ENCODE data around the gene TMTC1. TPM values are rescaled to one million over a fixed set of nuclear protein-coding genes. Genes with fewer than 3 reads are reported as not detected.

Gene TMTC1
- polyA plus RNA-seq, 1 donor (not counting 4 experiments of a cell fraction or from before 2014, with no cell fraction given) = 3.7 TPM

DNA sequence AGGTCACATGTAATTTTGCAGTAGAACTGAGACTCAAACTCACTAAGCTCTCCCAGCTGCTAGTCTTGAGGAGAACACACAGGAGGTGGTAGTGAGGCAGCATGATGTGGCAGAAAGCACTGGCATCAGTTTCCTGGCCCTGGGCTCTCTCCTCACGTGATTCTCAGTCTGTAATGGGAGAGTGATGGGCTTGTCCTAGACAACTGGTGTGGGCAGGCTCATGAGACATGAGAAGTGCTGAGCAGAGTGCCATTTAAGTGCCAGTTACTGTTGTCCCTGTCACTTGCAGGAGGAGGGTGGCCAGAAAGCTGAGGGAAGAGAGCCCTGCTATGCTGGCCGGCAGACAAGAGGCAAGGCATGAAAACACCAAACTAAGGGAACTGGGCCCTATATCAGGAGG is 237.7 kb downstream of the TMTC1 start:
- no peak overlapping the region for H3K9ac ChIP-seq (ENCODE audit: control insufficient read depth, extremely low read depth, insufficient read depth, low read length)
- H2AFZ ChIP-seq (ENCODE audit: control insufficient read depth, low read length) = no peak overlapping the region
- DNase-seq (ENCODE audit: low read depth, low spot score) (no peak), FAIRE-seq (no peak)
- H3K9me3 ChIP-seq (ENCODE audit: control insufficient read depth, low read depth, low read length) = no peaks in the 10 kb centered on the region
- dilution Hi-C loops (cut with MboI; ENCODE audit: extremely low pct_ligation_motif_present, low sequenced_read_pairs) = no loop called here
- H4K20me1 ChIP-seq (ENCODE audit: control insufficient read depth, extremely low read depth, insufficient read depth, low read length) = no peaks in the 10 kb centered on the region
- no peak for TF ChIP-seq EZH2 (IDR thresholded peaks at IDR 0.05; ENCODE audit: low read length)
- TF ChIP-seq, protein P1, sequence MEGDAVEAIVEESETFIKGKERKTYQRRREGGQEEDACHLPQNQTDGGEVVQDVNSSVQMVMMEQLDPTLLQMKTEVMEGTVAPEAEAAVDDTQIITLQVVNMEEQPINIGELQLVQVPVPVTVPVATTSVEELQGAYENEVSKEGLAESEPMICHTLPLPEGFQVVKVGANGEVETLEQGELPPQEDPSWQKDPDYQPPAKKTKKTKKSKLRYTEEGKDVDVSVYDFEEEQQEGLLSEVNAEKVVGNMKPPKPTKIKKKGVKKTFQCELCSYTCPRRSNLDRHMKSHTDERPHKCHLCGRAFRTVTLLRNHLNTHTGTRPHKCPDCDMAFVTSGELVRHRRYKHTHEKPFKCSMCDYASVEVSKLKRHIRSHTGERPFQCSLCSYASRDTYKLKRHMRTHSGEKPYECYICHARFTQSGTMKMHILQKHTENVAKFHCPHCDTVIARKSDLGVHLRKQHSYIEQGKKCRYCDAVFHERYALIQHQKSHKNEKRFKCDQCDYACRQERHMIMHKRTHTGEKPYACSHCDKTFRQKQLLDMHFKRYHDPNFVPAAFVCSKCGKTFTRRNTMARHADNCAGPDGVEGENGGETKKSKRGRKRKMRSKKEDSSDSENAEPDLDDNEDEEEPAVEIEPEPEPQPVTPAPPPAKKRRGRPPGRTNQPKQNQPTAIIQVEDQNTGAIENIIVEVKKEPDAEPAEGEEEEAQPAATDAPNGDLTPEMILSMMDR (optimal IDR thresholded peaks at IDR 0.05 in 1 of 3, IDR thresholded peaks at IDR 0.05 in 1 of 3, conservative IDR thresholded peaks at IDR 0.05 in 1 of 3; ENCODE audit: extremely low read depth in 1 of 3, insufficient read depth in 2 of 3, low read length in 3 of 3) = no peak
- H3K79me2 ChIP-seq (ENCODE audit: control insufficient read depth, insufficient read depth, low read length) = no peaks in the 10 kb centered on the region
- H3K36me3 ChIP-seq (ENCODE audit: control insufficient read depth in 2 of 2, extremely low read depth in 1 of 2, insufficient read depth in 2 of 2, low read length in 2 of 2) = no peaks in the 10 kb centered on the region
- H3K4me2 ChIP-seq (ENCODE audit: control insufficient read depth, extremely low read depth, insufficient read depth, low read depth, low read length) = no peak overlapping the region
- no peaks in the 10 kb centered on the region for H3K4me1 ChIP-seq (ENCODE audit: control insufficient read depth, extremely low read depth, insufficient read depth, low read length)
- H3K27me3 ChIP-seq (ENCODE audit: control insufficient read depth, extremely low read depth, insufficient read depth, low read length) = no peaks in the 10 kb centered on the region
- no peaks in the 10 kb centered on the region for H3K9me1 ChIP-seq (ENCODE audit: control insufficient read depth, extremely low read depth, insufficient read depth, low read length)
- H3K4me3 ChIP-seq (ENCODE audit: control insufficient read depth in 2 of 3, extremely low read depth in 1 of 3, insufficient read depth in 2 of 3, low read depth in 1 of 3, low read length in 3 of 3) = no peak overlapping the region
- no peak overlapping the region for H3K27ac ChIP-seq (ENCODE audit: control insufficient read depth, insufficient read depth, low read length)

DNA sequence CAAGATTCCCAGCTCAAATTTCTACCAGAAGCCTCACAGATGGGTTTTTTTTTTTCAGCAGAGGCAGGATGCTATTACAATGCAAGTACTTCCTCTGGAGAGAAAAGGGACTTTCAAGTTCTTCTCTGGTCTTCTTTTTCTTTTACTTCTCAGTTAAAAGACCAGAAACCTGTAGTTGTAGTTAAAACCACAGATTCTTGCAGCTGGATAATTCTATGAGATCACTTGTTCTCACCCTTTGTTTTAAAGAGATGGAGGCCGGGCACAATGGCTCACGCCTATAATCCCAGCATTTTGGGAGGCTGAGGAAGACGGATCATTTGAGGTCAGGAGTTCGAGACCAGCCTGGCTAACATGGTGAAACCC is 238.7 kb downstream of the TMTC1 start:
- H3K27me3 ChIP-seq (ENCODE audit: control insufficient read depth, extremely low read depth, insufficient read depth, low read length) = no peaks in the 10 kb centered on the region
- no peak overlapping the region for H2AFZ ChIP-seq (ENCODE audit: control insufficient read depth, low read length)
- TF ChIP-seq, protein P1 (optimal IDR thresholded peaks at IDR 0.05 in 1 of 3, IDR thresholded peaks at IDR 0.05 in 1 of 3, conservative IDR thresholded peaks at IDR 0.05 in 1 of 3; ENCODE audit: extremely low read depth in 1 of 3, insufficient read depth in 2 of 3, low read length in 3 of 3) = no peak
- no peak for TF ChIP-seq EZH2 (IDR thresholded peaks at IDR 0.05; ENCODE audit: low read length)
- no peaks in the 10 kb centered on the region for H3K9me3 ChIP-seq (ENCODE audit: control insufficient read depth, low read depth, low read length)
- dilution Hi-C loops (cut with MboI; ENCODE audit: extremely low pct_ligation_motif_present, low sequenced_read_pairs) = no loop called here
- no peaks in the 10 kb centered on the region for H3K36me3 ChIP-seq (ENCODE audit: control insufficient read depth in 2 of 2, extremely low read depth in 1 of 2, insufficient read depth in 2 of 2, low read length in 2 of 2)
- H3K79me2 ChIP-seq (ENCODE audit: control insufficient read depth, insufficient read depth, low read length) = no peaks in the 10 kb centered on the region
- no peaks in the 10 kb centered on the region for H4K20me1 ChIP-seq (ENCODE audit: control insufficient read depth, extremely low read depth, insufficient read depth, low read length)
- no peak overlapping the region for H3K4me3 ChIP-seq (ENCODE audit: control insufficient read depth in 2 of 3, extremely low read depth in 1 of 3, insufficient read depth in 2 of 3, low read depth in 1 of 3, low read length in 3 of 3)
- FAIRE-seq (no peak), DNase-seq (ENCODE audit: low read depth, low spot score) (no peak)
- no peak overlapping the region for H3K27ac ChIP-seq (ENCODE audit: control insufficient read depth, insufficient read depth, low read length)
- no peaks in the 10 kb centered on the region for H3K9me1 ChIP-seq (ENCODE audit: control insufficient read depth, extremely low read depth, insufficient read depth, low read length)
- no peaks in the 10 kb centered on the region for H3K4me1 ChIP-seq (ENCODE audit: control insufficient read depth, extremely low read depth, insufficient read depth, low read length)
- H3K4me2 ChIP-seq (ENCODE audit: control insufficient read depth, extremely low read depth, insufficient read depth, low read depth, low read length) = no peak overlapping the region
- no peak overlapping the region for H3K9ac ChIP-seq (ENCODE audit: control insufficient read depth, extremely low read depth, insufficient read depth, low read length)
